ENCODE measurements around the gene EYA3.

- TF ChIP-seq CTCF (IDR thresholded peaks at IDR 0.05): no peak
- no peak for TF ChIP-seq POLR2AphosphoS5 (IDR thresholded peaks at IDR 0.05; ENCODE audit: insufficient read depth in 1 of 2, low read depth in 1 of 2)
Measured at GRCh38 chr1:28071813-28072212, 16.6 kb downstream of the EYA3 start.

Measured in vagina (tissue), 2 donors.